K562 (cell line): ENCODE results near the gene NFKB2. TPM values are rescaled to one million over a fixed set of nuclear protein-coding genes. Genes with fewer than 3 reads are reported as not detected.

Source experiments
- ATAC-seq: fragments of 200-7000 bp; cut with Tn5 transposase; 3 replicates; pipeline ENCODE4 v1.9.1; 2020; ENCODE audit warnings: moderate library complexity
- BruUV-seq: library from RNA; stranded (reverse); fragments of 400-500 nt; replicated peaks from 2 replicates; lab custom pipeline; 2021; lab: Mats Ljungman, UMichigan
- CTCF ChIA-PET: fragments of 300-600 bp; formaldehyde crosslinking; extraction: SDS; loops from one replicate; lab custom pipeline; 2021; ENCODE audit warnings: low intra/inter-chr PET ratio; lab: Yijun Ruan, JAX
- POLR2A ChIA-PET: fragments of 300-600, 350-650 bp; sonication (Branson Sonifier 250); formaldehyde crosslinking; extraction: SDS; loops from one replicate; lab custom pipeline; 2021; ENCODE audit warnings: antibody characterized with exemption, inconsistent platforms; lab: Yijun Ruan, JAX
- DNase-seq, 4 experiments: peaks; one replicate each; pipeline versions ENCODE4 v3.0.0 to v3.0.0-alpha.2; 2011 to 2018; ENCODE audit warnings: low spot score in 3 of 4, mixed read lengths in 3 of 4; ENCODE audit errors: extremely low read depth in 1 of 4
- FAIRE-seq: peaks from 2 replicates; lab custom pipeline; 2011; peaks lifted over from hg19 to GRCh38; lab: Jason Lieb, UNC
- H2AFZ ChIP-seq: 2 replicates; pipeline ENCODE4 v1.6.0; 2011; ENCODE audit warnings: low read depth, low read length, control low read depth, inconsistent platforms
- H3K27ac ChIP-seq: fragments of 200-600 bp; 3 replicates; pipeline ENCODE4 v1.8.0; 2011; ENCODE audit warnings: low read depth, mild to moderate bottlenecking, control low read depth, inconsistent platforms, low read length, moderate library complexity, mixed read lengths; ENCODE audit errors: extremely low read depth
- H3K27me3 ChIP-seq, 2 experiments: fragments of 300-600 bp in 1 of 2; 2 replicates in 1 of 2; 3 replicates in 1 of 2; pipeline versions ENCODE4 v1.6.0 to v1.8.0; 2011; ENCODE audit warnings: inconsistent platforms in 2 of 2, low read length in 2 of 2, mild to moderate bottlenecking in 1 of 2, mixed read lengths in 1 of 2, moderate library complexity in 1 of 2; ENCODE audit not compliant: control insufficient read depth in 2 of 2, insufficient read depth in 2 of 2
- H3K36me3 ChIP-seq: fragments of 300-600 bp; 3 replicates; pipeline ENCODE4 v1.8.0; 2011; ENCODE audit warnings: mild to moderate bottlenecking, low read length, inconsistent platforms; ENCODE audit not compliant: control insufficient read depth, insufficient read depth
- H3K4me1 ChIP-seq, 2 experiments: fragments of 200-600 bp in 1 of 2; replicated peaks in 1 of 2; 2 replicates in 1 of 2; 3 replicates in 1 of 2; pipeline versions ENCODE4 v1.5.1 to v1.8.0; 2011; ENCODE audit warnings: inconsistent platforms in 2 of 2, low read length in 2 of 2, mild to moderate bottlenecking in 1 of 2, mixed read lengths in 1 of 2, moderate library complexity in 1 of 2; ENCODE audit not compliant: control insufficient read depth in 2 of 2, insufficient read depth in 2 of 2
- H3K4me2 ChIP-seq: 2 replicates; pipeline ENCODE4 v1.6.1; 2011; ENCODE audit warnings: low read length, control low read depth, inconsistent platforms, mixed read lengths; ENCODE audit not compliant: insufficient read depth
- H3K4me3 ChIP-seq: fragments of 200-600 bp; sonication (generic), shearing (Covaris generic); 2 replicates; pipeline ENCODE4 v1.5.1; 2016; ENCODE audit warnings: control low read depth, inconsistent platforms
- H3K79me2 ChIP-seq: fragments of 200-600 bp; 3 replicates; pipeline ENCODE4 v1.8.0; 2011; ENCODE audit warnings: low read length, inconsistent platforms; ENCODE audit not compliant: control insufficient read depth, insufficient read depth
- H3K9ac ChIP-seq, 2 experiments: 2 replicates each; pipeline versions ENCODE4 v1.6.0 to v1.6.1; 2011; ENCODE audit warnings: low read depth in 2 of 2, low read length in 2 of 2, control low read depth in 1 of 2, inconsistent platforms in 1 of 2, mild to moderate bottlenecking in 1 of 2, mixed read lengths in 1 of 2; ENCODE audit not compliant: insufficient read depth in 1 of 2
- H3K9me1 ChIP-seq: one replicate; pipeline ENCODE4 v1.6.0; 2011; ENCODE audit warnings: inconsistent platforms, mild to moderate bottlenecking, low read length, moderate library complexity; ENCODE audit not compliant: control insufficient read depth, insufficient read depth
- H3K9me3 ChIP-seq: replicated peaks from 2 replicates; pipeline ENCODE4 v1.5.1; 2011; ENCODE audit warnings: low read depth, low read length, inconsistent platforms; ENCODE audit not compliant: control insufficient read depth, insufficient read depth
- H4K20me1 ChIP-seq: replicated peaks from 2 replicates; pipeline ENCODE4 v1.6.1; 2011; ENCODE audit warnings: low read length, inconsistent platforms, mixed read lengths; ENCODE audit not compliant: control insufficient read depth, insufficient read depth
- POLR2G ChIP-seq: fragments of 200-400 bp; formaldehyde crosslinking; IDR thresholded peaks from 2 replicates; pipeline ENCODE4 v1.6.1; 2017; ENCODE audit warnings: low read depth, mild to moderate bottlenecking, antibody characterized with exemption, low read length, moderate library complexity
- WGBS: fragments of 100-300 bp; shearing (Covaris generic); methylation state at CpG from one replicate; pipeline ENCODE4 v1.1.6; 2016; ENCODE audit warnings: low coverage, mixed read lengths; ENCODE audit not compliant: insufficient coverage; ENCODE audit errors: missing lambda C conversion rate; 5-methylcytosine and 5-hydroxymethylcytosine counted together
- in situ Hi-C: fragments of 300-500 bp; cut with MboI; formaldehyde crosslinking; loops from 4 replicates; pipeline ENCODE4 v1.15.0; 2018; ENCODE audit warnings: inconsistent platforms, mixed read lengths
- intact Hi-C: fragments of 100-400 bp; cut with micrococcal nuclease; formaldehyde crosslinking; loops from 2 replicates; pipeline ENCODE4 v1.14.2; 2022
- polyA plus RNA-seq, 8 experiments: library from polyadenylated mRNA; depleted of rRNA in 4 of 8; stranded (reverse) in 5 of 8; unstranded in 3 of 8; fragments of >200 nt; fragmentation: Nextera tagmentation in 2 of 8; fragmentation: Illumina TruSeq in 1 of 8; extraction: Ambion mirVana in 2 of 8; extraction: Trizol in 1 of 8; gene quantifications; 2 replicates each; pipeline versions ENCODE4 v1.2.1 to v1.2.3, GENCODE V29; 2011 to 2014; ENCODE audit warnings: inconsistent platforms in 1 of 8, missing spikeins in 1 of 8
- total RNA-seq, 7 experiments: library from RNA; depleted of rRNA in 6 of 7; stranded (reverse); fragments of >200 nt in 6 of 7; fragmentation: Illumina TruSeq in 2 of 7; extraction: Trizol in 2 of 7; gene quantifications; 2 replicates each; pipeline versions ENCODE4 v1.2.1 to v1.2.3, GENCODE V29; 2011 to 2021; ENCODE audit warnings: low replicate concordance in 1 of 7
- TF ChIP-seq, protein P1 (sequence below): fragments of 450-650 bp; formaldehyde crosslinking; IDR thresholded peaks from 2 replicates; pipeline ENCODE4 v1.4.0; 2020; ENCODE audit warnings: mild to moderate bottlenecking, moderate library complexity

NFKB2 gene
- total and polyA plus RNA-seq, 9 of the 15 experiments (the other 6 are each of a cell fraction or from before 2014, with no cell fraction given), result 0.07 to 20.3 (median 7.9) TPM

DNA sequence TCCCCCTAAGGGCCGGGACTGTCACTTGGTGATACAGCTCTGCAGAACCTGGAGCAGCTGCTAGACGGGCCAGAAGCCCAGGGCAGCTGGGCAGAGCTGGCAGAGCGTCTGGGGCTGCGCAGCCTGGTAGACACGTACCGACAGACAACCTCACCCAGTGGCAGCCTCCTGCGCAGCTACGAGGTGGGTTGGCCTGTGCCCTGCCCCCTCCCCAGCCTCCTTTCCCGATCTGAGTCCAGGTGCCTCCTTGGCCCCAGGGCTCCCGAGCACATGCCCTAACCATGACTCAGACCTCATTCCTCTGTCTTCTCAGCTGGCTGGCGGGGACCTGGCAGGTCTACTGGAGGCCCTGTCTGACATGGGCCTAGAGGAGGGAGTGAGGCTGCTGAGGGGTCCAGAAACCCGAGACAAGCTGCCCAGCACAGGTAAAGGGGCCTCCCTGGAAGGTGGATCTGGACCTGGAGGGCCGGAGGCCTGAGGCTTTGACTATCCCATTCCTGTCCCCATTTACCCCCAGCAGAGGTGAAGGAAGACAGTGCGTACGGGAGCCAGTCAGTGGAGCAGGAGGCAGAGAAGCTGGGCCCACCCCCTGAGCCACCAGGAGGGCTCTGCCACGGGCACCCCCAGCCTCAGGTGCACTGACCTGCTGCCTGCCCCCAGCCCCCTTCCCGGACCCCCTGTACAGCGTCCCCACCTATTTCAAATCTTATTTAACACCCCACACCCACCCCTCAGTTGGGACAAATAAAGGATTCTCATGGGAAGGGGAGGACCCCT lies 6.4 kb downstream of the NFKB2 start:
- no peak overlapping the region for H3K4me3 ChIP-seq
- H3K4me1 ChIP-seq, result peaks cover 9 to 51% of the 10 kb centered on the region in 2 experiments; a peak in 4 of 5 replicates
- H4K20me1 ChIP-seq, result no peaks in the 10 kb centered on the region
- 82% methylated on average over 11 of the region's 18 CpGs for WGBS
- ChIA-PET CTCF (no interaction called here), POLR2A (interaction anchor here (0.6 to 1.0 kb wide), 2 partner anchors 50 to 290 kb away, joined by 3 read pairs; partner anchors contain the start of gene C10orf95)
- no peaks in the 10 kb centered on the region for H3K9me3 ChIP-seq
- no peak overlapping the region for H3K4me2 ChIP-seq
- intact Hi-C loops (no loop called here), in situ Hi-C loops (no loop called here)
- no peak overlapping the region for H3K27ac ChIP-seq
- no peaks in the 10 kb centered on the region for H3K27me3 ChIP-seq
- H2AFZ ChIP-seq, result no peak overlapping the region
- no peak for DNase-seq
- H3K36me3 ChIP-seq, result peaks cover 13% of the 10 kb centered on the region; the same call in 1 of the 3 replicates
- FAIRE-seq, result no peak
- no TSS peak for BruUV-seq
- H3K79me2 ChIP-seq, result no peaks in the 10 kb centered on the region
- H3K9me1 ChIP-seq, result no peaks in the 10 kb centered on the region
- no peak overlapping the region for H3K9ac ChIP-seq
- no peak for ATAC-seq
- TF ChIP-seq, protein P1, sequence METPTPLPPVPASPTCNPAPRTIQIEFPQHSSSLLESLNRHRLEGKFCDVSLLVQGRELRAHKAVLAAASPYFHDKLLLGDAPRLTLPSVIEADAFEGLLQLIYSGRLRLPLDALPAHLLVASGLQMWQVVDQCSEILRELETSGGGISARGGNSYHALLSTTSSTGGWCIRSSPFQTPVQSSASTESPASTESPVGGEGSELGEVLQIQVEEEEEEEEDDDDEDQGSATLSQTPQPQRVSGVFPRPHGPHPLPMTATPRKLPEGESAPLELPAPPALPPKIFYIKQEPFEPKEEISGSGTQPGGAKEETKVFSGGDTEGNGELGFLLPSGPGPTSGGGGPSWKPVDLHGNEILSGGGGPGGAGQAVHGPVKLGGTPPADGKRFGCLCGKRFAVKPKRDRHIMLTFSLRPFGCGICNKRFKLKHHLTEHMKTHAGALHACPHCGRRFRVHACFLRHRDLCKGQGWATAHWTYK (CRISPR knock-in tag), result no peak
- TF ChIP-seq POLR2G, result 0 out of 2 replicates have a peak, but pooled peaks have one; percentile 18
- TF ChIP-seq, all 486 proteins: peak for 1
